CD4-positive, alpha-beta T cell (primary cell): ENCODE data around the gene VN1R5. TPM values are rescaled to one million over a fixed set of nuclear protein-coding genes. Genes with fewer than 3 reads are reported as not detected.

Experiments
- ATAC-seq: fragments of 200-7000 bp; cut with Tn5 transposase; one replicate; pipeline ENCODE4 v1.10.0; 2022; ENCODE audit warnings: mild to moderate bottlenecking; ENCODE audit not compliant: poor library complexity
- CTCF ChIA-PET: fragments of 350-600 bp; sonication (Branson Sonifier 250); formaldehyde crosslinking; loops from one replicate; lab custom pipeline; 2021; ENCODE audit warnings: antibody characterized with exemption, inconsistent platforms; lab: Charles Lee
- POLR2A ChIA-PET: fragments of 350-600 bp; sonication (Branson Sonifier 250); formaldehyde crosslinking; loops from one replicate; lab custom pipeline; 2021; ENCODE audit warnings: antibody characterized with exemption, inconsistent platforms; lab: Charles Lee
- DNase-seq, 14 experiments: peaks; one replicate each; pipeline ENCODE4 v3.0.0-alpha.2; 2013 to 2020; ENCODE audit warnings: mixed read lengths in 2 of 14
- H3K27ac ChIP-seq, 2 donors: one replicate each; pipeline versions ENCODE4 v1.5.1 to v1.7.0; 2013; ENCODE audit warnings: low read length in 2 of 2, low read depth in 1 of 2, mild to moderate bottlenecking in 1 of 2
- H3K27me3 ChIP-seq, 2 experiments: 1 replicate in 1 of 2; 2 replicates in 1 of 2; pipeline versions ENCODE4 v1.6.1 to v1.7.0; 2013; ENCODE audit warnings: low read length in 2 of 2, control low read depth in 1 of 2, mild to moderate bottlenecking in 1 of 2, moderate library complexity in 1 of 2; ENCODE audit not compliant: insufficient read depth in 2 of 2, control insufficient read depth in 1 of 2
- H3K36me3 ChIP-seq: one replicate; pipeline ENCODE4 v1.6.1; 2013; ENCODE audit warnings: low read length, control low read depth; ENCODE audit not compliant: insufficient read depth
- H3K4me1 ChIP-seq: one replicate; pipeline ENCODE4 v1.6.1; 2013; ENCODE audit warnings: low read length, control low read depth; ENCODE audit not compliant: insufficient read depth
- H3K4me3 ChIP-seq: one replicate; pipeline ENCODE4 v1.5.1; 2013; ENCODE audit warnings: mild to moderate bottlenecking, low read length, moderate library complexity
- H3K9me3 ChIP-seq, 2 experiments: 1 replicate in 1 of 2; 2 replicates in 1 of 2; pipeline versions ENCODE4 v1.6.1 to v1.7.0; 2013; ENCODE audit warnings: low read length in 2 of 2, mild to moderate bottlenecking in 2 of 2, control low read depth in 1 of 2, moderate library complexity in 1 of 2; ENCODE audit not compliant: control insufficient read depth in 1 of 2, insufficient read depth in 1 of 2
- H3K27ac Mint-ChIP-seq: one replicate; pipeline ENCODE4 v1.8.0; 2020; ENCODE audit warnings: mixed read lengths
- H3K27me3 Mint-ChIP-seq: one replicate; pipeline ENCODE4 v1.8.0; 2021; ENCODE audit warnings: mixed read lengths
- H3K36me3 Mint-ChIP-seq: one replicate; pipeline ENCODE4 v1.8.0; 2021; ENCODE audit warnings: low read depth, mixed read lengths
- H3K4me1 Mint-ChIP-seq: one replicate; pipeline ENCODE4 v1.8.0; 2021; ENCODE audit warnings: low read depth, mixed read lengths
- H3K4me3 Mint-ChIP-seq: one replicate; pipeline ENCODE4 v1.8.0; 2020; ENCODE audit warnings: mild to moderate bottlenecking, mixed read lengths
- H3K9me3 Mint-ChIP-seq: one replicate; pipeline ENCODE4 v1.8.0; 2020; ENCODE audit warnings: mixed read lengths
- intact Hi-C, 2 experiments: fragments of 100-400 bp; cut with DNase I in 1 of 2; cut with micrococcal nuclease in 1 of 2; formaldehyde crosslinking; loops; one replicate each; pipeline versions ENCODE4 v1.15.1 to v1.9.0; 2023 to 2025; cut with DNase I, micrococcal nuclease
- total RNA-seq, 174 experiments: library from RNA in 2 of 174; stranded (reverse) in 2 of 174; gene quantifications; one replicate each; pipeline ENCODE4 v1.2.3 and lab custom pipeline; 2021 to 2026
- TF ChIP-seq, protein P1 (sequence below): fragments of 200-600 bp; IDR thresholded peaks from one replicate; pipeline ENCODE4 v1.8.0; 2022; ENCODE audit warnings: antibody characterized with exemption, mild to moderate bottlenecking

Gene VN1R5
- total RNA-seq, 2 experiments from 2014 or later, result not detected

DNA sequence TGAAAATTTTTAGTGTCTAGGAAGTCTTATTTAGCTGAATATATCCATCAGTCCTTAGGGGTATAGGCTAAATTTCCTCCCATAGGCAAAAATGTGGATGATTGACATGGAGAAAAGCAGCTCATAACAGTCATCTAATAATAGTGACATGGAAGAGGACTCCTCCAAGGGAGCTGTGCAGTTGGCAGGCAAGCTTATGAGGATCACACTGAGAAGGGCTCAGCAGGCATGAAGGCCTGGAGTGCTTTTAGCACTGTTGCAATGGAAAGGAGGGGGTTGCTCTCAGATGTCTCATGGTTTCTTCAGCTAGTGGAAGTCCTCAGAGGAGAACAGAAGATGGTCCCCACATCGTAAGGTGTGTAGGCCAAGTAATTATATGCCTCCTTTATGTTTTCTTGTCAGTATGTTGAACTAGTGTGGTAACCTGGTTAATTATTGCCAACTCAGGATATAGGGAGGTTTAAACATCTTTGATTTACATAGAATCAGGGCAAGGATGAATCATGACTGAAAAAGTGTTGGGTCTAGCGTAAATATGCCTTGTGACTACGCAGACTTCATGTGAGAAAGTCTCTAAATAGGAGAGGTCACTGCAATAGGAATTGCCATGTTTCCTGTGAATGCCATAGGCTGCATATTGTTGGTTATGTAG, 18.9 kb downstream of the VN1R5 start:
- ChIA-PET POLR2A (no interaction called here), CTCF (no interaction called here)
- no peak overlapping the region for H3K4me3 Mint-ChIP-seq

DNA sequence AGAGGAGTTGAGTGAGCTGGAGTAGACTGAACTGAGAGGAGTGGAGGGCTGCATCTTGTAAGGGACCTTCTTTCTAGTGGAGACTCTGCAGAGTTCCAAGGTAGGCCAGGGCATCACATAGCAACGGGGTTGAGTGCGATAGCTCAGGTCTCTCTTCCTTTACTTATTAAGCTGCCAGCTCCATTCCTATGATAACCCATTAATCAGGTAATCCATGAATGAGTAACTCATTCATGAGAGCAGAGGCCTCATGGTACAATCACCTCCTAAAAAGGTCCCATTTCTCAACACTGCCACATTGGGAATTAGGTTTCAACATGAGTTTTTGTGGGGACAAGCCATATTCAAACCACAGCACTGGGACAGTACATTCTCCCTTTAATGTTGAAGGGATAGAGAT, 21.3 kb downstream of the VN1R5 start:
- Histone ChIP-seq H3K27me3 (no peaks in the 10 kb centered on the region), H3K27ac (no peak overlapping the region), H3K4me3 (no peak overlapping the region), H3K9me3 (peaks cover 0 to 6% of the 10 kb centered on the region in 2 experiments), H3K4me1 (no peaks in the 10 kb centered on the region), H3K36me3 (no peaks in the 10 kb centered on the region)
- Mint-ChIP-seq H3K4me3 (no peak overlapping the region), H3K36me3 (no peaks in the 10 kb centered on the region), H3K27me3 (no peaks in the 10 kb centered on the region), H3K9me3 (no peaks in the 10 kb centered on the region), H3K27ac (no peak overlapping the region), H3K4me1 (no peaks in the 10 kb centered on the region)
- ATAC-seq (no peak), DNase-seq (no peak)
- ChIA-PET CTCF (no interaction called here), POLR2A (no interaction called here)
- TF ChIP-seq, protein P1, sequence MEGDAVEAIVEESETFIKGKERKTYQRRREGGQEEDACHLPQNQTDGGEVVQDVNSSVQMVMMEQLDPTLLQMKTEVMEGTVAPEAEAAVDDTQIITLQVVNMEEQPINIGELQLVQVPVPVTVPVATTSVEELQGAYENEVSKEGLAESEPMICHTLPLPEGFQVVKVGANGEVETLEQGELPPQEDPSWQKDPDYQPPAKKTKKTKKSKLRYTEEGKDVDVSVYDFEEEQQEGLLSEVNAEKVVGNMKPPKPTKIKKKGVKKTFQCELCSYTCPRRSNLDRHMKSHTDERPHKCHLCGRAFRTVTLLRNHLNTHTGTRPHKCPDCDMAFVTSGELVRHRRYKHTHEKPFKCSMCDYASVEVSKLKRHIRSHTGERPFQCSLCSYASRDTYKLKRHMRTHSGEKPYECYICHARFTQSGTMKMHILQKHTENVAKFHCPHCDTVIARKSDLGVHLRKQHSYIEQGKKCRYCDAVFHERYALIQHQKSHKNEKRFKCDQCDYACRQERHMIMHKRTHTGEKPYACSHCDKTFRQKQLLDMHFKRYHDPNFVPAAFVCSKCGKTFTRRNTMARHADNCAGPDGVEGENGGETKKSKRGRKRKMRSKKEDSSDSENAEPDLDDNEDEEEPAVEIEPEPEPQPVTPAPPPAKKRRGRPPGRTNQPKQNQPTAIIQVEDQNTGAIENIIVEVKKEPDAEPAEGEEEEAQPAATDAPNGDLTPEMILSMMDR, result no peak
- intact Hi-C loops, result no loop called here

More for the DNA sequence above, 18.9 kb downstream of the VN1R5 start:
- DNase-seq, result no peak
- peaks cover 10% of the 10 kb centered on the region for H3K9me3 Mint-ChIP-seq
- intact Hi-C loops, result loop anchor here in 1 of 2 experiments (5.0 kb wide), 1 partner anchor 47 kb away; no protein-coding TSS in a partner anchor
- H3K36me3 Mint-ChIP-seq, result no peaks in the 10 kb centered on the region
- ATAC-seq, result no peak
- Histone ChIP-seq H3K4me3 (no peak overlapping the region), H3K27me3 (no peaks in the 10 kb centered on the region), H3K27ac (no peak overlapping the region), H3K9me3 (peaks cover 3 to 10% of the 10 kb centered on the region in 2 experiments), H3K36me3 (no peaks in the 10 kb centered on the region), H3K4me1 (no peaks in the 10 kb centered on the region)
- no peak overlapping the region for H3K27ac Mint-ChIP-seq
- H3K27me3 Mint-ChIP-seq, result no peaks in the 10 kb centered on the region
- TF ChIP-seq, protein P1, result no peak
- no peaks in the 10 kb centered on the region for H3K4me1 Mint-ChIP-seq

DNA sequence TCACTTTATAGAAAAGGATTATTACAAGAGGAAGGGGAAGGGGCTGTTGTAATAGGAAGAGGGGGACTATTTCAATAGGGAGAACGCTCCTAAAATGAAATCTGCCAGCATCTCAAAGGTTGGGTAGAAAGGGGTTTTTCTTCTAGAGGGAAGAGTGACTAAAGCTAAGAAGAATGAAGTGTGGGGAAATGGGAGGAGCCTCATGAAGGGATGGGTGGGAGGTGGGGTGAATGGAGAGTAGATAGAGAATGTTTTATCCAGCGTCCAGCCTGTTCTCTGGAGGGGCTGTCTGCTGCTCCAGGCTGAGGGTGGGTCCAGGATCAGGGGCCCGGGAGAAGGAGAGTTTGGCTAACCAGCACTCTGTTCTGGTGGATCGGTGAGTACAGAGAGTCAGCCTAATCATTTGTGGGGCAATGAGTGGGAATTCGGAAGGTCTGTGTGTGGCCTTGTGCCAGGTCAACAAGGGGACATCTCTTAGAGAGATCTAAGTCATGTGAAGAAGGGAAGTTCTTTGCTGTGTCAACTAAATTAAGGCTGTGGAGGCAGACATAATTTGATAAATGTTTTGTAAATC, 25.2 kb downstream of the VN1R5 start:
- ChIA-PET POLR2A (no interaction called here), CTCF (no interaction called here)
- H3K27me3 ChIP-seq, result no peaks in the 10 kb centered on the region
- Mint-ChIP-seq H3K4me3 (no peak overlapping the region), H3K27me3 (no peaks in the 10 kb centered on the region), H3K4me1 (no peaks in the 10 kb centered on the region), H3K27ac (no peak overlapping the region), H3K36me3 (no peaks in the 10 kb centered on the region), H3K9me3 (no peaks in the 10 kb centered on the region)
- H3K4me1 ChIP-seq, result no peaks in the 10 kb centered on the region
- no peak for DNase-seq
- intact Hi-C loops, result no loop called here
- no peak overlapping the region for H3K27ac ChIP-seq
- no peak for ATAC-seq
- H3K36me3 ChIP-seq, result no peaks in the 10 kb centered on the region
- TF ChIP-seq, protein P1, result no peak
- peaks cover 0 to 9% of the 10 kb centered on the region in 2 experiments for H3K9me3 ChIP-seq
- no peak overlapping the region for H3K4me3 ChIP-seq
